HG03354 (cell line): ENCODE results near the gene CYTH1.
"Not testable (repeated sequence)": the region's sequence is repeated elsewhere in the genome, so short reads cannot be mapped to it uniquely, and the experiment has no call there.

Experiments
- ATAC-seq: cut with Tn5 transposase; IDR thresholded peaks from one replicate; pipeline ENCODE4 v1.9.1; 2021; ENCODE audit warnings: mild to moderate bottlenecking; ENCODE audit not compliant: unreplicated experiment, poor library complexity, severe bottlenecking

Gene CYTH1

GRCh38 chr17:78766743-78767294, 15.3 kb downstream of the CYTH1 start:
- no peak for ATAC-seq

DNA sequence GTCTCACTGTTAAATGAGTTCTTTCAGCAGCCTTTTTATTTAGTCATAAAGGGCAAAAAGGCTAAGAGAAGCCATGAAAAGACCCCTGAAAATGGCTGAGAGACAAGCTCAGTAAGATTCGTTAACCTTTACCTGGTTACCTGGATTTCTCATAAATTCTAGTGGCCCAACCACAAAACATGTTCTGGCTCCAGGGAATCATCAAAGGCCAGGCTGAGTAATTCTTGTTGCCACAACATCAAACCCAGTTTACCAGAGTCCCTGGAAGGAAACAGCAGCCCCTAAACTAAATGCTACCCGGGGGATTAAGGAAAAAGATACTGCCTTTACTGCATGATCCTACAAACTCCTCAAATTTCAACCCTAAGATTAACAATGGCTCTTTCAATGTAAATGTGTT, 15.8 kb downstream of the CYTH1 start:
- ATAC-seq = no peak

GRCh38 chr17:78765821-78766220, 16.3 kb downstream of the CYTH1 start:
- ATAC-seq = no peak

DNA sequence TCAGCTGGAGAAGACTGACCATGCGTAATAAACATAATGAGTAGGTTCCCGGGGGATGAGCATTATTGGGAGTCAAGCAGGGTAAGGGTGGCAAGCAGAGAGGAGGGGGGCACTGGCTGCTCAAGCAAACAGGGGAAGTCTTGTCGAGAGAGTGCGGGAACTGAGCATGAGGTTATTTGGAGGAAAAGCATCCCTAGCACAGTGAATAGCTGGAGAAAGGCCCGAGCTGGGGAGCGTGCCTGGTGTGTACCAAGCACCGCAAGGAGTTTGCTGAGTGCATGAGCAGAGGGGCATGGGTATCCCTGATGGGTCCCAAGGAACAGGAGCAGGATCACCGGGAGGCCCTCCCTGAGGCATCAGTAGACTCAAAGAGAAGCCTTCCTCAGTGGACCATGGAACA, 17.2 kb downstream of the CYTH1 start:
- no peak for ATAC-seq

- no peak for ATAC-seq
Measured at GRCh38 chr17:78763561-78763960, 18.5 kb downstream of the CYTH1 start.

GRCh38 chr17:78761789-78762406, 20.2 kb downstream of the CYTH1 start:
- no peak for ATAC-seq

DNA sequence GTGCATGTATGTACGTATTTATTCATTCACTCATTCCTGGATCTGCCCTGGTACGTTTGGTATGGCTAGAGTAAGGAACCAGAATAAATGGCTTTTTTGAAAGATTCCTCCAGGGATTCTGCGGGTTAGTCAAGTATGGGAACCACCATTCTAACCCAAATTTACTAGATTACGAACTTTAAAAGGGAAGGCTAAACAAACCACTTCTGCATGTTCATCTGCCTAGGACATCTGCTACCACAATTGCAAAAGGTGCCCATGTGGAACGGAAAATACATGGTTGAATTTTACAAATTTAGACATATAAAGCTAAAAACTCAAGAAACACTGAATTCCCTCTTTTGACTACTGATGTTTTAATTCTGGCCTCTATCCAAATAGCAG, 22.1 kb downstream of the CYTH1 start:
- no peak for ATAC-seq

DNA sequence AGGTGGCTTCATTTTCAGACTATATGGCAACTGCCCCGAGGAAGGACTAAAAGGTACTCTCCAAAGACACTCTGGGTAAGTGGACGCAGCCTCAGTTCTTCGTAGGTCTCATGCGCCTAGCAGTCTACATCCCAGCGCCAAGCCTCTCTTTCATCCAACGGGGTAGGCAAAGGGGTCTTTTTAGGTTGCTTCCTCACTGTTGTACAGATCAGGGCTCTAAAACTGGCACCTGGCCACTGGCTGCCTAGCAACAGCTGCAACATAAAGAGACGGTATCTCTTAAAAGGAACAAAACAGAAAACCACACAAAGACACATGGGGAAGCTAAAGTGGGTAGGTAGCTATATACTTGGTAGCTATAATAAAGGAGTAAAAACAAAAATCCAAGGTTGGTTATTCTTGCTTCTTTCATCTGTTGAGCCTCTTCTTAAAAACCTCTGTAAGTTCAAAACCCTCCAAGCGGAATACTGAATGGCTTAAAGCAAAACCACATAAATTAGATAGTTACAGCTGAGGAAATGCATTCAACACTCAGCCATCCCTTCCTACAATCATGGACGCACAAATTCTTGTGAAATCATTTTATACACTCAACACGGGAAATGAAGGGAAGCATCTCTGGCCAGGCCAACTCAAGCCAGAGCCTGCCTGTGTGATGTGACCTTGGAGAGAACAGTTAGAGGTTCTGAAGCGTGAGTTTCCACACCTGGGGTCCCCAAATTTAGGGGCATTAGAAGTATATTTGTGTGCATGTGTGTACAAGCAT, 22.7 kb downstream of the CYTH1 start:
- ATAC-seq = peak; percentile 77

DNA sequence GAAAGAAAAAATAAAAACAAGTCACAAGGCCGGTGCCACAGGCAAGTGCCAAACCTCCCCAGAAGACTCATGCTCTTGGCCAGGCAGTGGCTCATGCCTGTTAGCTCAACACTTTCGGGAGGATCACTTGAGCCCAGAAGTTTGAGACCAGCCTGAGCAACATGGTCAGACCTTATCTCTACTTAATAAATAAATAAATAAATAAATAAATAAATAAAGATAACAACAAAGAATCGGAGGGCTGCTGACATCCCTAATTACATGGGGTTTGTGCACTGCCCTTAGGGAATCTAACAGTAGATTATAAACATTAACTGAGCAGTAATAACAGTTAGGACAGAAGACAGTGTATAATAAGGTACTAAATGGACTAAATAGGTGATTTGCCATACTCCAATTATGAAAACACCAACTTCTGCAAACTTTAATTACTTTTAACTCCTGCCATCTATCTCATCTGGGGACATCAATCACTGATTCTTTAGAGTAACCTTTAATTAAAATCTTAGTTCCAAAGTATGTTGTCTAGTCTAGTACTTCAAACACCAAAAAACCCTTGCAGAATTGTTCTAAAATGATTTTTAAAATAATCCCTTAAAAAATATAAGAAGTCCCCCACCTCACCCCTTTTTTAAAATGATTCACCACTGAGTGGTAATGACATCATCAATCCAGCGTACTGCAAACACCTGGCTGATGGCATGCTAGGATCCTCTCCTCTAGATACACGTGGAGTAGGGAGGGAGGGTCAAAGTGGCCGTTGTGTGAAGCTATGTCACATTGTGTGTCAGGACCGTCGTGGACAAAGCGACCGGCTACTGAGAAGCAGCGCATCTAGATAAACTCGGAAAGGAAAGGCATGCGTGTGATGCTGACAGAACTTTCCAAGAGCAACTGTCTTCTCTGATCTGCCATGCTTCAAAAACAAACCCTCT, 28.5 kb downstream of the CYTH1 start:
- no peak for ATAC-seq

- no peak for ATAC-seq
Measured at GRCh38 chr17:78751447-78752161, 30.5 kb downstream of the CYTH1 start.

GRCh38 chr17:78751000-78751399, 31.1 kb downstream of the CYTH1 start:
- ATAC-seq = not testable (repeated sequence)

DNA sequence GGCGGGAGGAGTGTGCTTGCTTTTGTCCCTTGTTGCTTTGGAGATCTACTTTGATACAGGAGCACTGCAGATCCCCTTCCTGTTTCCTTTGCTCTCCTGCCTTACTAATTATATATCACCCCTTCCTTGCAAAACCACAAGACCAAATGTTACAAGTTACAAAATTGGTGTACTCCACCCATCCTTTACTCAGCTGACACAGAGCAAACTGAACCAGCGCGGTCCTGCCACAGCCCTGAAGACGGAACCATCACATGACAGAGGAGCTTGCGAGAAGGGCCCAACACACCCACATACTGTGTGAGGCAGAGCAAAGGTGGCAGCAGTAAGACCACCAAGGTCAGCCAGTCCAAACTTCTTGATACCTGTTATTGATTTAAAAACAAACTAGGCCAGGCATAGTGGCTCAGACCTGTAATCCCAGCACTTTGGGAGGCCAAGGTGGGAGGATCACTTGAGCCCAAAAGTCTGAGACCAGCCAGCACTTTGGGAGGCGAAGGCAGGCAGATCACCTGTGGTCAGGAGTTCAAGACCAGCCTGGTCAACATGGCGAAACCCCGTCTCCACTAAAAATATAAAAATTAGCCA, 33.2 kb downstream of the CYTH1 start:
- ATAC-seq = peak; percentile 55

- ATAC-seq = peak; percentile 74
Measured at GRCh38 chr17:78748048-78748729, 33.9 kb downstream of the CYTH1 start.

- no peak for ATAC-seq
Measured at GRCh38 chr17:78747488-78747887, 34.6 kb downstream of the CYTH1 start.

GRCh38 chr17:78746949-78747269, 35.2 kb downstream of the CYTH1 start:
- ATAC-seq = no peak

DNA sequence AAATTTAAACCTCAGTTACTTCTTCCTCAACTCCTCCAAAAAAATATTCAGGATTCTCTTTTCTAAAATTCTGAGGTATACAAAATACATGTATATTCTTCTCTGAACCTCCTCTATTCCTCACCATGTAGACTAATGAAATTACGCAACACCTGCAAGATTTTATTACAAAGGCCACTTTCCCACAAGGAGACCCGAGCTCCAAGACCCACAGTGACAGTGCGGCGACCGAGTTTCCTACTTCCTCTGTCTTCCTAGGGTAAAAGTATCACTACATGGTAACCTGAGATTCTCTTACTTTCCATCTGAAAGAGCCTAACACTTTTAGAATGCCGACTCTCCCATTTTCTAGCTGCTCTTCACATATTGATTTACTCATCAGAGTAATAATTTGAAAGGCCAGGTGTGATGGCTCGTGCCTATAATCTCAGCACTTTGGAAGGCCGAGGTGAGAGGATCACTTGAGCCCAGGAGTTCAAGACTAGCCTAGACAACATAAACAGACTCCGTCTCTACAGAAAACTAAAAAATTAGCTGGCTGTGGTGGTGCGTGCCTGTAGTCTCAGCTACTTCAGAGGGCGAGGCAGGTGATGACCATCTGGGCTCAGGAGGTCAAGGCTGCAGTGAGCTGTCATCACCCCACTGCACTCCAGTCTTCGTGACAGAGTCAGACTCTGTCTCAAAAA, 35.7 kb downstream of the CYTH1 start:
- no peak for ATAC-seq

GRCh38 chr17:78745407-78746088, 36.5 kb downstream of the CYTH1 start:
- ATAC-seq = no peak

DNA sequence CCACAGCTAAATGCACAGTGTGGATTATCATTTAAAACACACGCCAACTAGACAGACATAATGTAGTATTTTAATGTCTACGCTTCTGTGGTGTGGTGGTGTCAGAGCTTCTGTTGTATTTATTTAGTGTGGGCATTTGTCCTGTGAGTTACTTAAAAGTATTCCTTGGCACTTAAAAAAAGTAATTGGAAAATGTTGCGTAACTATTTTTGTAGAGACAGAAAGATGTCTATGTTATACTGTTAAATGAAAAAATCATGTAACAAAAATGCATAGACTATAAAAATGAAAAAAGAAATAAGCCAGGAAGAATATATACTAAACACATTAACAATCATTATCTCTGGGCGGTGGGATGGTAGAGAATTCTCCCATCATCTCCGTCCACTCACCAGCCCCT, 39.2 kb downstream of the CYTH1 start:
- ATAC-seq = no peak
